Stimulated activated CD8-positive, alpha-beta memory T cell treated with anti-CD3 and anti-CD28 coated beads, Interleukin-7, amount 100 ng/mL, for 4 hours (primary cell): Measurements from ENCODE around the gene ATP8B1.

Experiments
- DNase-seq, 2 donors: peaks; one replicate each; pipeline ENCODE4 v3.0.0-alpha.2; 2020; ENCODE audit warnings: low read depth in 2 of 2

The ATP8B1 gene

DNA sequence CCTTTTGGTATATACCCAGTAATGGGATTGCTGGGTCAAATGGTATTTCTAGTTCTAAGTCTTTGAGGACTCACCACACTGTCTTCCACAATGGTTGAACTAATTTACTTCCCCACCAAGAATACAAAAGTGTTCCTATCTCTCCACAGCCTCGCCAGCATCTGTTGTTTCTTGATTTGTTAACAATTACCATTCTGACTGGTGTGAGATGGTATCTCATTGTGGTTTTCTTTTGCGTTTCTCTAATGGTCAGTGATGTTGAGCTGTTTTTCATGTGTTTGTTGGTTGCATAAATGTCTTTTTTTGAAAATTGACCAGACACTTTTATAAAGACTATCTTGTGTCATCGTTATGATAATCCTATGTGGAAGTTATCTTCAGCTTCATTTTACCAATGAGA, 16.0 kb upstream of the ATP8B1 start:
- DNase-seq, result no peak

DNA sequence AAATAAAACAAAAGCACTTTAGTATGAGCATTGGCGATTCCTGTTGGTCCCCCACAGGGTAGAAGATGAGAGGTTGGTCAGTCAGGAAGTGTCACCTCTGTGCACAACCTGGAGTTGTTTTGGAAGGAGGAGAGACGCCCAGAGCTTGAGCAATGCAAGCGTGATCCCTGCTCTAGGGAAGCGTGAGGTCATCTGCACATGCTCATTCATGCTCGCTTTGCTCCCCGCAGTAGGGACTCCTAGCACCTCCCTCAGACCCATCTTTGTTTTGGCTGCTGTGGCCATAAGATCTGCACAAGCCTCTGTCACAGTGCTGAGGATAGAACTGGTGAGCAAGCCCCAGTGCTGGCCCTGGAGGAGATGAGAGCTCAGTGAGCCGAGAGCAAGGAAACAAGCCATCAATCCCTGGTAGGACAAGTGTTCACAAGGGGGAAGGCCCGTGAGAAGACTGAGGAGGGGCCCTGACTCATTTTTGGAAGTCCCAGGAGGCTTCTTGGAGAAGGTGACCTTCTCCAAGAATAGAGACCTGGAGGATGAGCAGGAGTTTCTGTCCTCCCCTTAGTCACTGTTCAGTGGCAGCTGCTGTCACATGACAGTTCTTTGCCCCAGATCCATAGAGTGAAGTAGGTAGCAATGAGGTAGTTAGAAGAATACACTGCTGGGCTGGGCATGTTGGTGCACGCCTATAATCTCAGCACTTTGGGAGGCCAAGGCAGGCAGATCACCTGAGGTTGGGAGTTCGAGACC, 13.3 kb upstream of the ATP8B1 start:
- DNase-seq, result no peak

DNA sequence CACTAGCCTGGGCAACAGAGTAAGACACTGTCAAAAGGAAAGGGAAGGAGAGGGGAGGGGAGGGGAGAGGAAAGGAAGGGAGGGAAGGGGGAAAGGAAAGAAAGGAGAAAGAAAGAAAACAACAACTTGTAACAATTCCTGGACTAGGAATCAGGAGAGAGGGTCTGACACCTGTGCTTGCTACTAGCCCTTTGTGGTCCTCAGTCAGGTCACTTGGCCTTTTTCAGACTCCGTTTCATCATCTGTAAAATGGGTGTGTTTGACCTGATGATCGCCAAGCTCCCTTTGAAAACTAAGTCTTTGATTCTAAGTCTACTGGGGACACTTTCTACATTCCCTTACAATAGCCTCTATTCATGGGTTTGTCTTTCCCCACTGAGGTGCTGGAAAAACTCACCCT, 11.4 kb upstream of the ATP8B1 start:
- no peak for DNase-seq

DNA sequence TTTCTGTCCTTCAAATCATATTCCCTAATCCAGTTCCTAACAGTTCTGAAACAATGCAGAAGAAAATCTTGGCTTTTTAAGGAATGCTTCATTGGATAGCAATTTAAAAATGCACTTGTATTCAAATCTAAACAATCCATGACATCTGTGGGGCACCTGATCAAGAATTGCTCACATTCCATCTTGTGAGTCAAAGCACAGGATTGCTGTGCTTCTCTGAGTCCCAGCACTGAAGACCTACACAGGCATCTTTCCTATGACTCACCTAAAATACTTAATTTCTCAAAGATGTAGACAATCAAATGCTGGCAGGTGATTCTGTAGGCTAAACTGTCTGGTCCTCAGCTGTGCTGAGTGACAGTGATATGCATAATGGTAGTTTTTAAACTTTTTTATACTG, 10.1 kb upstream of the ATP8B1 start:
- no peak for DNase-seq

DNA sequence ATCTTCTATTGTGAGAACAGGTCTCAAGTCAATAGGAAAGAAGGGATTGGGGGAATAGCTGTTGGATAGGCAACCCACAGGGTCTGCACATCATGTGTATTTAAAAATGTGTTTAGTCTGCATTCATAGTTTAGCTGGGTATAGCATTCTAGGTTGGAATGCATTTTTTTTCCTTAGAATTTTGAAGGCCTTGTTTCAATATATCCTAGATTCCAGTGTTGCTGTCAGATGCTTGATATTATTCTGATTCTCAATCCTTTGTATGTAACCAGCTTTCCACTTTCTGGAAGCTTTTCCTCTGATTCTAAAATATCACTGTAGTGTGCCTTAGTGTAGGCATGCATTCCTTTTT, 9.0 kb upstream of the ATP8B1 start:
- no peak for DNase-seq

DNA sequence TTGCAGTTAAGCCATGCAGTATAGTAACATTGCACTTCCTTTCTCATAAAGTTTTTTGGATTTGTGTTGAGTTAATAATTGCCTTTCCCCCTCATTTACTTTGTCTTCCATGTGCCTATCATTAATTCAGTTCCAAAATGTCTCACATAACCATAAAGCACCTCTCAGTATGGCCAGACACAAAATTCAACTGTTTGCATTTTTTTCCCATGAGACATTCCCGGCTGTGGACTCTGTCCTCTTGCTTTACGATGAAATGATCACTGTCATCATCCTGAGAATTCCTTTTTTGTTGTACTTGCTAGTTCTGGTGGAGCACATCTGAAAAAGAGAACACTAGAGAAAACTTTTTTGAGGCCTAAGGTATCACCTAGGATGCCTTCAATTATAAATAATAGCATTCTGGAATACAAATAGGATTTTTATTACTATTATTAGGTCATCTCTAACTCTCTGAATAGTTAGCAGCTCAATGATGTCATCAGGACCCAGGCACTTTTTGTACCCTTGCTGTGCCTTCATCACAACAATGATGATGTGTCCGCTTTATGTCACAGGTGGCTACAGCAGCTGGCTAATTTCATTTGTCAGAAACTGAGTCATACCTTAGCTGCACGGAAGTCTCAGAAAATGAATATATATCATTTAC, 8.5 kb upstream of the ATP8B1 start:
- DNase-seq, result no peak

DNA sequence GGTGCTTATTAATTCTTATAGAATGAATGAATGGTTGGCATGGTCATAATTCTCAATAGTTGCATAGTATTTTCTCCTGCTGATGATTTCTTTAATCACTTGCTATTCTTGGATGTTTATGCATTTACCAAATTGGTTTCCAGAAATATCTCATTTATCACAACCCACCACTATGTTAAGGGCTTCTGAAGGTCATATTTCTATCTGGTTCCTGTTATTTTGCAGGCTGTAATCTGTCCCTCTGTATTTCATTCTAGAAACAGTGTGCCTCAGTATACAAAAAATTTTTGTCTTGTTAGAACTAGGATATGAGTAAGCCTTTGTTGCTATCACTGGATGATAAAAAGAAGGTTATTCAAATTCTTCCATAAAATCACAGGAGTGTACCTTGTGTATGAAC, 6.1 kb upstream of the ATP8B1 start:
- DNase-seq, result no peak

DNA sequence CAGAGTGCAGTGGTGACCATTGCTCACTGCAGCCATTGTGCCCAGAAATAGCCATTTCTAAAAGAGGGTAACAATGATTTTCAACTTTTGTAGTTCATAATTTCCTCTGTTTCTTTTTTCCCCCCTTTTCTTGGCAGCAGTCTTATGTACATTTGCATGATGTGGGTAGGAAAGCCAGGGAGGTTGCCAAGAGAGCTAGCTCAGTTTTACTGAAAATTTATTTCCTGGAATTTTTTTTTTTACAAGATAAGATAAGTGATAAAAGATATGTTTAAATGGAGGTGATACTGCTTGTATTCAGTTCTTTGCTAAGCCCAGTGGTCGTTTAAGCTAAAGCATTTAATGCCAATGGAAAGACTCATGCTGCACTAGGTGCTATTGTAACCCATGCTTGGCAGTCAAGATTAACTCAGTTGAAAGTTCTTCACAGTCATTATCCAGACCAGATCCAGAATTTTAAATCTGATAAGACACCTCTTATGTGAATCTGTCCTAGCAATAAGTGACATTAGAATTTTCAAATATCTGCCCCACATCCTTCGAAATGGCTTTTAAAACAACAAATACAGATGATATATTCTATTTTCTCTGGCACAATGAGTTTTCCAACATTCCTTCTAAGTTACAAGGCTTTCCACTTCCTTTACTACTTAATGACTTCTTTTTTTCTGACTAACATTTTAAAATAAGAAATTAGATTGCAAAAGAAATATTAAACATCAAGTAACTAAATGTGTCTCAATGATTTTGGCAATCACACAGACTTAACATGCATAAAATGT, 4.4 kb upstream of the ATP8B1 start:
- no peak for DNase-seq

DNA sequence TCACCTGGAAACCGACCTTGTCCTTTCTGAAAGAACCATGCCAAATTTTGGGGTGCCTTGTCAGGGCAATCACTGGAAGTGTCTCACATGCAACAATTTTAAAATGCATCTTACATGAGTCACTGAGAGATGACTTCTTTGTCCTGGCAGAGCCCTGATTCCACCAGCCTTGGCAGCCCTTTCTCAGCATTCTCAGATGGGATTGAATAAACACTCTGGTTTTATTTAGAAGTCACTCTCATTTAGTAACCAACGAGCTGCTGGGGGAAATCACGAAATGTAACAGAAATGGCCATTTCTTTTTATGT, 3.8 kb upstream of the ATP8B1 start:
- DNase-seq, result no peak

DNA sequence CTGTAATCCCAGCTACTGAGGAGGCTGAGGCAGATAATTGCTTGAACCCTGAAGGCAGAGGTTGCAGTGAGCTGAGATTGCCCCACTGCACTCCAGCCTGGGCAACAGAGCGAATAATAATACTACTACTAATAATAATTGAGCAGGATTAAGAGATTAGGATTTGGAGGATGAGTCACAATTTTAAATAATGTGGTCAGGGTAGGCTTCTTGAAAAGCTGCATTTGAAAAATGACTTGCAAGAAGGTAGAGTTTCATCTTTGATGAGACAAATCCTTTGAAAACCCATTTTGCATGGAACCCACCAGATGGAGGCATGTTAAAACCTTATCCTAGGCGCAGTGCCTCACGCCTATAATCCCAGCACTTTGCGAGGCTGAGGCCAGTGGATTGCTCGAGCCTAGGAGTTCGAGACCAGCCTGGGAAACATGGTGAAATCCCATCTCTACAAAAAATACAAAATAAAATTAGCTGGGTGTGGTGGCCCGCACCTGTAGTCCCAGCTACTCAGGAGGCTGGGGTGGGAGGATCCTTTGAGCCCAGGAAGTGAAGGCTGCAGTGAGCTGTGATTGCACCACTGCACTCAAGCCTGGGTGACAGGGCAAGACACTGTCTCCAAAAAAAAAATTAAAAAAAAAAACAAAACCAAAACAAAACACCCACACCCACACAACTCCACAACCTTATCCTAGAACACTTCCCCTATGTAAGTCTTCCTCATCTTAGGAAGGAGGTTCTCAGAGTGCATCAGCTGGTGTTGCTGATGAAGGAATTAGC, 3.3 kb upstream of the ATP8B1 start:
- no peak for DNase-seq

DNA sequence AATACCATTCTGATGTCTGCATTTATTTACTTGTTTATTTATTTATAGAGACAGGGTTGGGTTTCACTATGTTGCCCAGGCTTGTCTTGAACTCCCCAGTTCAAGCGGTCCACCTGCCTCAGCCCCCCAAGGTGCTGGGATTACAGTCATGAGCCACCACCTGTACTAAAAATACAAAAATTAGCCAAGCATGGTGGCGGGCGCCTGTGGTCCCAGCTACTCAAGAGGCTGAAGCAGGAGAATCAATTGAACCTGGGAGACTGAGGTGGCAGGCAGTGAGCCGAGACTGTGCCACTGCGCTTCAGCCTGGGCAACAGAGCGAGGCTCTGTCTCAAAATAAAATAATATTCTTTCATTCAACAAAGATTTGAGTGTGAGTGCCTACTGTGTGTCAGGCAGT, 2.0 kb upstream of the ATP8B1 start:
- no peak for DNase-seq

DNA sequence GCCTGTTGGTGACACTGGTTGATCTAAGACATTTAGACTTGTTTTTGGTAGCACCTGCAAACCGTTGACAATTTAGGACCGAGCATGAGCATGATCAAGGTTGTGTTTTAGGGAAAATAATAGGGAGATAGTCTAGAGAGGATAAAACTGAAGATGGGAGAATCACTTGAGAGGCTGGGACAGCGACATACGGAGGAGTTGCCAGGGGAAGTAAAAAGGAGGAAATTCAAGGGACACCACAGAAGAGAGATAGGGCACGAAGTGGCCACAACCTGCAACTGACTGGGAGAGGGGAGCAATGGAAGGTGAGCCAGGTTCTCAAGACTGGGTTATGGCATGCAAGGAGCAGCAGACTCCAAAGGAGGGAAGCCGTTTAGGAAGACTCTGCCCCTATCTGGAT, 1.4 kb upstream of the ATP8B1 start:
- DNase-seq, result no peak

DNA sequence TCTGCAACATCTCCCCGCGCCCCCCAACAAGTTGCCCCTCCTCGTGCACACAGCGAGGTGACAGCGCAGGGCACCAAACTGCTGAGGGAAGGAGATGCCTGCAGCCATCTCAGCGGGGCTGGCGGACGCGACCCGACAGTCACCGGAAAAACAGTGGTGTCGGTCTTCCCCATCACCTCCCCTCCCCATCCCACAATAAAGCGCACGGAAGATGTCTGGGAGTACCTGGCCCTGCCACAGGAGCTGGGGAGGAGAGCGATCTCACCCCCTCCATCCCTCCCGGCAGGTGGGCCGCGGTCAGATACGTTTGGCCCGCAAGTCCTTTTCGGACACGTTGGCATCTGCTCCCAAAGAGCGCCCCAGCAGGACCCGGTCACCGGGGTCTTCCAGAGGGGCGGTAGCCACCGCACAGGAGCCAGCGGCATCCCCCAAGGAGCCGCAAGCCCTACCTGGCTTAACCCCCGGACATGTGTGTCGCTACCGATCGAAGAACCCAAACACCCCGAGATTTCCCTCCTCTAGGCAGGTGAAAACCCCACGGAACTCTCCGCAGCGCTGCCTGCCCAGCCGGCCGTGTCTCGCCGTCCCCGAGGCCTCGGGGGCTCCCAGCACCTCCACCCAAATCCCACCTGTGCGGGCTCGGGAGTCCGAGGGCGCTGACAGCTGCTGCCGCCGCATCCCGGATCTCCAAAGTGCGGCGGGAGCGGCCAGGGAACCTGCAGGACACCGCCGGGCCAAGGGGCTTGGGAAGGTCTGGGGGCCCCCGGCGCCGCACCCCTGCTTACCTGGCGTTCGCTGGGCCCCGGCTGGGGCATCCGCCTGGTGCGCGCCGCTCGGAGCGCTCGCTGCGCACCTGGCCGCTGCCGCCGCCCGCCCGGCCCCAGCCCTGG, 657 bp downstream of the ATP8B1 start:
- no peak for DNase-seq

DNA sequence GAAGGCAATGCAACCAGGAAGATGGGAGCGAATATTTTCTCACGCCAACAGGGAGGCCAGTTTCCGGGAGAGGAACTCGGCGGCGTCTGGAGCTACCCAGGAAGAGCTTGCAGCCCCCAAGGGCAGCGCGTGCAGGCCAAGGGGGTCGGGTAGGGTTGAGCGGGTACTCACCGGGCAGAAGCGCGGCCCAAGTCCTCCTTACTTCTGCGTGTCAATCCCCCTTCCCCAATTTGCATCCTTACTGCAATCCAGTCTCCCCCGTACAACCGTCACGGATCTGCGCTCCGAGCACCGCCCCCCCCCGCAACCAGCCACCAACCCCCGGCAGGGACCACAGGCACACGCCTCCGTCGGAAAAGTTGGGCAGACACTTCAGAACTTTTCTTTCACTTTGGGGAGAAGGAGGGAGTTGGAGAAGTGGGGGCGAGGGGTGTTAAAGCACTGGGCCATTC, 1.3 kb downstream of the ATP8B1 start:
- no peak for DNase-seq

DNA sequence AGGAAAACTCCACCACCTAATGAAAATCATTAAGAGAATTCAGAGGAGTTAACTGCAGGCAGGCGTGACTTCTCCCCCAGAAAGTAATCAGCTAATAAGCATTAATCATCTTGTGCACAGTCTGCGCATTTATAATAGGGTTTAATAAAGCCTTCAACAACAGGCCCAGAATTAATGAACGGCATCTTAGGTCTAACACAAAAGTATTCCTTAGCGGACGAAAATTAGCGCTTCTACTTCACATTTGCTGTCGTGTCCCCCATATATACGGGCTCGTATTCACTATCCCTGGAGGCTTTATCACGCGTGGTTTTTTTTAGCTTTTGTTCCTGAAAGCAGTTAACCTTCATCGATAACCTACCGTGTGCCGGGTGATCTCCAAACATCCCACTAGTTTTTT, 1.8 kb downstream of the ATP8B1 start:
- no peak for DNase-seq

DNA sequence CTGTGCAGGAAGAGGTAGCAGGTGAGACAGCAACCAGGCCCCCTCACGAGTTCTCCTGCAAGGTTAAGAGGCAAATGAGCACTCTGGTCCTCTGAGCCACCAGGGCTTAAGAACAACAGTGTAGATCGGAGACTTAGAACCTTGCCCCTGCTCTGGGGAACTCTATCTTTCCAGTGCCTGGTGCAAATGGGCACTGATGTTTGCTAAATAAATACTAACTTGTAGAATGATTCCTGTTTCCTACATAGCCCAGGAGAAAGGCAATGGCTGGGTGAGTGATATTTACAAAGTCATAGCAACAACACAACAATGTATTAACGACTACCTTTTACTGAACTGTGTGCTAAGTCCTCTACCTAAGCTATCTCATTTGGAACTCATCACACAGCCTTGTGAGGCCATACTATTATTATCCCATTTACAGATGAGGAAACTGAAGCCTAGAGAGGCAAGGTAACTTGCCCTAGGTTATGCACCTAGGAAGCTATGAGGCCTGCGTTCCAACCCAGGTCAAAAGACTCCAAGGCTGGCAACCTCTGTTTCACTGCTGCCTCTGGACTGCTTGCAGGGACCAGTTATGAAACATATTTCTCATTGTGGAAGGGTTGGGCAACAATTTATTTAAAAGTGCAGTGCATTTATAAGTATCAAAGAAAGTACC, 4.3 kb downstream of the ATP8B1 start:
- no peak for DNase-seq

DNA sequence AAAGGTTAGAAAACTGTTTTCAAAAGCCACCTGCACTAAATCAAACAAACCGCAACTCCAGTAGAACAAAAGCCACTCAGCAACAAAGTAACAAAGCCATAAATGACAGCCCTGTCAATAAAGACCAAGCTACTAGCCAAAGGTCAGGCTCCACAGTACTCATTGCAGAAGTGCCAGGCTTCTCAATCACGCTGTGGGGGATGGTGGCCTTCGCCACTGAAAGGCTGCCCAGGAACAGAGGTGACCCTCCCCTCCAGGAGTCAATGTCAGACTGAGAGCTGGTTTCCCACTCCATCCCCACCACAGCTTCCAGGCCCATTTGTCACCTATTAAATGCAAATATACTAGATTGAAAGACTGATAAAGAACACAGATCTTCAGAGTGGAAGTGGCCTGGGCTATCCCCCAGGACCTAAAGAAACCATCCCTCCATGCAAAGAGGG, 5.9 kb downstream of the ATP8B1 start:
- DNase-seq, result no peak

DNA sequence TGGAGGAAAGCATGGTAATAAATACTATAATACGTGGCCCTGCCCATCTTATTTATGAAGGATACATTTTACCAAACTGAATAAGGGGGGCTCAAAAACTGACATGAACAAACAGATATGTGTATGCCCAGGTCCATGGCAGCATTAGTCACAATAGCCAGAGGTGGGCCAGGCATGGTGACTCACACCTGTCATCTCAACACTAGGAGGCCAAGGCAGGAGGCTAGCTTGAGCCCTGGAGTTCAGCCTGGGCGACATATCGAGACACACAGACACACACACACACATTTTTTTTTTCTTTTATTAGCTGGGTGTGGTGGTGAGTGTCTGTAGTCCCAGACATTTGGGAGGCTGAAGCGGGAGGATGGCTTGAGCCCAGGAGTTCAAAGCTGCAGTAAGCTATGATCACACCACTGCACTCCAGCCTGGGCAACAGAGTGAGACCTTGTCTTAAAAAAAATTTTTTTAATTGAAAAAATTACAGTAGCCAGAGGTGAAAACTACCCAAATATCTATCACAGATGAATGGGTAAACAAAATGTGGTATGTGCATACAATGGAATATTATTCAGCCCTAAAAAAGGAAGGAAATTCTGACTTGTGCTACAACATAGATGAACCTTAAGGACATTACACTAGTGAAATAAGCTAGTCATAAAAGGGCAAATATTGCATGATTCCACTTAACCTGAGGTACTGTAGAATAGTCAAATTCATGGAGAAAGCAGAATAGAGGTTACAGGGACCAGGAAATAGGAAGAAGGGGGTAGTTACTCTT, 8.0 kb downstream of the ATP8B1 start:
- no peak for DNase-seq

DNA sequence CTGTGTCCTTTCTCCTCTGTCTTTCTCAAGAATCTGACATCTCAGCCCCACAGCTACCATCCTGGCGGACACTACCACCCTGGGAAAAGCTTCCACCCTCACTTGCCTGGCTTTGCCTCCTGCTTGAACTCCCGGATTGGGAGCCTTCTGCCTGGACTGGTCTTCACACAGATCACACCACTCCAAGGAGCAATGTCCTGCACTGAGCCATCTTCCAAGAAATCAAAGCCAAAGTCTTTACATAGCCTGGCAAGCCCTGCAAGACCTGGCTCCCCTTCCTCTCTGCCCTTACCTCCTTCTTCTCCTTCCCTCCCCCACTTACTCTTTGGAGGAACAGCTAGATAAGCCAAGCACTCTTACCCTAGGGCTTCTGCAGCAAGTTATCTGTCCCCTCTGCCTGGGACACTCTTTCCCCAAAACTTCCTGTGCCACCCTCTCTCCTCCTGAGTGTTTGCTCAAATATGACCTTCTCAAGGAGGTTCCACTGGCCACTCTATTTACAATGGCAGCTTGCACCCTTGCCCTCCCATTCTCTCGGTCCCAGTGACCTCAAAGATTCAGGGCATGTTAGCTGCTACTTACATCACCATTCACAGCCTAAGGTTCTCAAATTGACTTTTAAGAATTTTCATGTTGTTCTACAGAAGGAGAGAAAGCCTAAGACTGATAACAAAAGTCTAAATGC, 9.7 kb downstream of the ATP8B1 start:
- DNase-seq, result no peak
